ENCODE results near the gene GPN3. TPM values are rescaled to one million over a fixed set of nuclear protein-coding genes. Genes with fewer than 3 reads are reported as not detected.

GPN3 gene
- total RNA-seq, 2 experiments from 2014 or later = 2.7 to 2.8 TPM

DNA sequence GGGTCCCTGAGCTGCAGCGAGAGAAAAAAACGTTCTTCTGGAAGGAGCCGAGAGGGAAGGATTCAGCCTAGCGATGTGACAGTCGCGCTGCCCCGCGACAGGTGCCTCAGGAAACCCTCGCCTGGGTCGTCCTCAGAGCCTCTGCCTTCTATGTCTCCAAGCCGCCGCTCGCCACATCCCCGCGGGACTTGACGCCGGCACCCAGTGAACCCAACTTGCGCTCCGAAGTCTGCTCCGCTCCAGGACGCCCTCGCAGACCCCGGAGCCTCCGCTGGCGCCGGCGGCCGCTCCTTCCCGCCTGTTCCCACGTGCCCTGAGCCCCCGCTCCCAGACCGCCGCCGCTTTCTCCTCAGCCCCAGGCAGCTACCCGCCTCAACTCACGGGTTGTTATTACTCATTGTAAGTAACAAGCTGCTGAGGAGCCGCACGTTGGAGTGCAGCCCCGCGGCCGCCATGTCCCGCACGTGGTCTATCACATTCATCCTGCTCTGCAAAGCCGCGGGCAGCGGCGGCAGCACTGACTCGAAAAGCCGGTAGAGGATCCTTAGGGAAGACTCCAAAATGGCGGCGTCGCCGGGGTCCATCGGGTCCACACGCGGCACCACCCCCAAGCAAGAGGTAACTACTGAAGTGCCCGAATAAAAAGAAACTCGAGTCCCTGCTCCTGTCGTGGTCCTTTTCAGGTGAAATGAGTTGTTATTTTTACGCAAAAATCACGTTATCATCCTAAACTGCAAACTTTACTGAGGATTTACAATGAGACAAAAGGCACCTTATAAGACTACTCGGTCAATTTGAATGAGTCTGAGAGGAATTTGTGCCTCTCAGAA, 64.7 kb downstream of the GPN3 start, which contains the start of gene ANAPC7:
Gene ANAPC7, minus strand, starts transcription at position 563 of the 830 bp plus-strand sequence. Its CDS starts 81 bp downstream, at position 482.
- CTCF ChIA-PET = interaction anchor here (1.5 to 3.7 kb wide), 3 partner anchors 28 to 65 kb away, joined by 4 to 13 read pairs (median 10); partner anchors contain the start of genes ARPC3, FAM216A and GPN3
- H3K36me3 ChIP-seq (ENCODE audit: insufficient read depth, low read length) = peaks cover 15% of the 10 kb centered on the region
- no peaks in the 10 kb centered on the region for H3K27me3 Mint-ChIP-seq
- peaks cover 30% of the 10 kb centered on the region for H3K36me3 Mint-ChIP-seq (ENCODE audit: low read depth)
- ATAC-seq (ENCODE audit: poor library complexity) (peak; percentile 94), DNase-seq (peak; percentile 73 to 94 (median 84))
- H3K9me3 Mint-ChIP-seq = no peaks in the 10 kb centered on the region
- peak within 1 kb of the TSS; percentile 99 for H3K4me3 Mint-ChIP-seq
- POLR2A ChIA-PET = interaction anchor here (0.6 to 2.2 kb wide), 6 partner anchors 17 to 123 kb away, joined by 3 to 12 read pairs (median 6); partner anchors contain the start of genes FAM216A, GPN3, RAD9B and VPS29
- no peaks in the 10 kb centered on the region for H3K9me3 ChIP-seq (ENCODE audit: control insufficient read depth in 1 of 2, insufficient read depth in 1 of 2, low read length in 2 of 2)
- peak within 1 kb of the TSS; percentile 86 to 91 for H3K27ac ChIP-seq (ENCODE audit: low read depth in 1 of 2, low read length in 2 of 2)
- H3K27ac Mint-ChIP-seq = peak within 1 kb of the TSS; percentile 98
- peaks cover 26% of the 10 kb centered on the region for H3K4me1 ChIP-seq (ENCODE audit: insufficient read depth, low read length)
- peaks cover 41% of the 10 kb centered on the region for H3K4me1 Mint-ChIP-seq (ENCODE audit: low read depth)
- intact Hi-C loops (cut with DNase I, micrococcal nuclease) = loop anchor here (1.0 to 10.0 kb wide), 6 partner anchors 28 to 689 kb away; partner anchors contain the start of genes ANKRD13A (in 1 of the 2), ATP2A2 (in 1 of the 2), FAM222A (in 1 of the 2) and GIT2 (in 1 of the 2)
- no peaks in the 10 kb centered on the region for H3K27me3 ChIP-seq (ENCODE audit: control insufficient read depth in 1 of 2, insufficient read depth in 2 of 2, low read length in 2 of 2)
- TF ChIP-seq, protein P1, sequence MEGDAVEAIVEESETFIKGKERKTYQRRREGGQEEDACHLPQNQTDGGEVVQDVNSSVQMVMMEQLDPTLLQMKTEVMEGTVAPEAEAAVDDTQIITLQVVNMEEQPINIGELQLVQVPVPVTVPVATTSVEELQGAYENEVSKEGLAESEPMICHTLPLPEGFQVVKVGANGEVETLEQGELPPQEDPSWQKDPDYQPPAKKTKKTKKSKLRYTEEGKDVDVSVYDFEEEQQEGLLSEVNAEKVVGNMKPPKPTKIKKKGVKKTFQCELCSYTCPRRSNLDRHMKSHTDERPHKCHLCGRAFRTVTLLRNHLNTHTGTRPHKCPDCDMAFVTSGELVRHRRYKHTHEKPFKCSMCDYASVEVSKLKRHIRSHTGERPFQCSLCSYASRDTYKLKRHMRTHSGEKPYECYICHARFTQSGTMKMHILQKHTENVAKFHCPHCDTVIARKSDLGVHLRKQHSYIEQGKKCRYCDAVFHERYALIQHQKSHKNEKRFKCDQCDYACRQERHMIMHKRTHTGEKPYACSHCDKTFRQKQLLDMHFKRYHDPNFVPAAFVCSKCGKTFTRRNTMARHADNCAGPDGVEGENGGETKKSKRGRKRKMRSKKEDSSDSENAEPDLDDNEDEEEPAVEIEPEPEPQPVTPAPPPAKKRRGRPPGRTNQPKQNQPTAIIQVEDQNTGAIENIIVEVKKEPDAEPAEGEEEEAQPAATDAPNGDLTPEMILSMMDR (IDR thresholded peaks at IDR 0.05) = no peak
- peak within 1 kb of the TSS; percentile 79 for H3K4me3 ChIP-seq (ENCODE audit: low read length)

Other genes starting within 250 kb of the GPN3 start
- gene ATP2A2, start 187.0 kb downstream of the GPN3 start, total RNA-seq = 100 to 1,000 TPM; 113 to 117 TPM
- gene ANAPC7, start 64.5 kb downstream of the GPN3 start, total RNA-seq = 10 to 100 TPM; 16.4 to 18.2 TPM
- 100 to 1,000 TPM; 120 to 124 TPM for gene ARPC3, start 17.9 kb downstream of the GPN3 start, total RNA-seq
- 1 to 10 TPM; 5.5 to 7.4 TPM for gene FAM216A, start 588 bp upstream of the GPN3 start, total RNA-seq
- 10 to 100 TPM; 62.5 to 64.9 TPM for gene VPS29, start 33.9 kb upstream of the GPN3 start, total RNA-seq
- under 1 TPM; 0.31 to 0.63 TPM for gene RAD9B, start 34.1 kb upstream of the GPN3 start, total RNA-seq
- gene PPTC7, start 115.1 kb upstream of the GPN3 start, total RNA-seq = 10 to 100 TPM; 53.8 to 54.8 TPM
- 1 to 10 TPM; 5.0 to 5.5 TPM for gene TCTN1, start 145.9 kb upstream of the GPN3 start, total RNA-seq
- gene HVCN1, start 220.9 kb upstream of the GPN3 start, total RNA-seq = 1 to 10 TPM; 3.9 to 4.1 TPM